Measurements from ENCODE around the gene GXYLT1. TPM values are rescaled to one million over a fixed set of nuclear protein-coding genes. Genes with fewer than 3 reads are reported as not detected.

The GXYLT1 gene
- total RNA-seq, 2 donors from 2014 or later = 5.6 to 9.6 TPM

DNA sequence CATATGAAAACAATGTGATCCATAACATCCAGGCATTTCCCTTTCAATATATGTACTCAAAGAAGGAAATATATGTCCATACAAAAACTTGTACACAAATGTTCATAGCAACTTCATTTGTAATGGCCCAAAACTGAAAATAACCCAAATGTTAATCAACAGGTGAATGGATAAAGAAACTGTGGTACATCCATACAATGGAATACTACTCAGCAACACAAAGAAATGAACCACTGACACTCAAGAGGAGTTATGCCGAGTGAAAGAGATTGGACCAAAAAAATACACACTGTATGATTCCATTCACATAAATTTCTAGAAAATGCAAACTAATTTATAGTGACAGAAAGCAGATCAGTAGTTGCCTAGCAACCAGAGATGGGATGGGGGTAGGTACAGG is 30.3 kb upstream of the GXYLT1 start:
- intact Hi-C loops (cut with DNase I) = no loop called here
- Histone ChIP-seq H3K36me3 (replicated peaks in 1 of 2; ENCODE audit: insufficient read depth in 1 of 2, low read depth in 2 of 2) (no peaks in the 10 kb centered on the region), H3K4me1 (no peaks in the 10 kb centered on the region), H3K9me3 (no peaks in the 10 kb centered on the region), H3K27me3 (no peaks in the 10 kb centered on the region), H3K27ac (no peak overlapping the region), H3K4me3 (no peak overlapping the region)
- WGBS, 2 donors = 88 to 100% methylated on average over 1 of the region's 1 CpG
- no peak for ATAC-seq
- TF ChIP-seq CTCF (IDR thresholded peaks at IDR 0.05) (no peak), POLR2A (IDR thresholded peaks at IDR 0.05) (no peak)
- no peak for DNase-seq

DNA sequence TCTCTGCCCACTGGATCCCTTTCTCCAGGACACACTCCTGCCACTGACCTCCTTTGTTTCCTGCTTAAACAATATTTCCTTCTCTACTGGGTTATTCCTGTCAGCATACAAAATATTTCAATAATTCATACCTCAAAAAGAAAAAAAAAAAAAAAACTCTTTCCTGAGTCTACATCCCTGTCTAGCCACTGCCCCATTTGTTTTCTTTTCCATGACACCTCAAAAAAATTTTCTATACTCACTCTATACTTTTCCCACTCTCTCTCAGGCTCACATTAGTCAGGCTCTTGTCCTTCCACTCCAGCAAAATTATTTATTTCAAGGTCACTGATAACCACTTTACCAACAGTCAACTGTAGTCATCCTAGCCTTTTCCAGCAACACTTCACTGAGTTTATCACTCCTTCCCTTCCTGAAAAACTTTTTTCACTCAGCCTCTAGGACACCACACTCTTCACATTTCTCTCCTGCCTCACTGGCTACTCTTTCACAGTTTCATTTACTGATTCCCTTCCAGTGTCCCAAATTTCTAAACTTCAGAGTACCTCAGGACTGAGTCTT is 29.4 kb upstream of the GXYLT1 start:
- Histone ChIP-seq H3K9me3 (no peaks in the 10 kb centered on the region), H3K36me3 (replicated peaks in 1 of 2; ENCODE audit: insufficient read depth in 1 of 2, low read depth in 2 of 2) (no peaks in the 10 kb centered on the region), H3K27ac (no peak overlapping the region), H3K27me3 (no peaks in the 10 kb centered on the region), H3K4me3 (no peak overlapping the region), H3K4me1 (no peaks in the 10 kb centered on the region)
- DNase-seq = no peak
- no peak for TF ChIP-seq POLR2A (IDR thresholded peaks at IDR 0.05)
- TF ChIP-seq CTCF (IDR thresholded peaks at IDR 0.05) = no peak
- no peak for ATAC-seq
- intact Hi-C loops (cut with DNase I) = no loop called here

DNA sequence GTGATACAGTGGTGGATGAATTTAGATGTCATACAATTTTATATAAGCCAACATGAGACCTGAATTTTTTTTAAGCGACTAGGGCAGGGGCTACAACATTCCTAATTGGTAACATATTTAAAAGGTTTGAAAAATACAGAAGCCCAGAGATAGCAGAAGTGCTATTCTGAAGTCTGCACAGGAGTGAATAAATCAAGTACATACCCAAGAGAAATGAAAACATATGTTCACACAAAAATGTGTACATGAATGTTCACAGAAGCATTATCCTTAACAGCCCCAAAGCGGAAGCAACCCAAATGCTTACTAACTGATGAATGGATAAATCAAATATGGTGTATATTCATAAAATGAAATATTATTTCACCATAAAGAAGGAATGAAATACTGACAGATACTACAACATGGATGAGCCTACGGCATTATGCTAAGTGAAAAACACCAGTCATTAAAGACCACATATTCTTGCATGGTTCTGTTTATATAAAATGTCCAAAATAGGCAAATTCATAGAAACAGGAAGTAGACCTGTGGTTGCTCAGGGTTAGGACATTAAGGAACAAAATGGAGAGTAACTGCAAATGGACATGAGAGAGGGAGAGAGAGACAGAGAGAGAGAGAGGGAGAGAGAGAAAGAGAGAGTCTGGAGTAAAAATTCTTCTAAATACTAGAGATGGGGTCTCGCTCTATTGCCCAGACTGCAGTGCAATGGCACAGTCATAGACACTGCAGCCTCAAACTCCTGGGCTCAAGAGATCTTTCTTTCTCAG is 28.0 kb upstream of the GXYLT1 start:
- intact Hi-C loops (cut with DNase I) = no loop called here
- H3K36me3 ChIP-seq (replicated peaks in 1 of 2; ENCODE audit: insufficient read depth in 1 of 2, low read depth in 2 of 2) = no peaks in the 10 kb centered on the region
- WGBS, 2 donors = 87 to 93% methylated on average over 4 of the region's 4 CpGs

DNA sequence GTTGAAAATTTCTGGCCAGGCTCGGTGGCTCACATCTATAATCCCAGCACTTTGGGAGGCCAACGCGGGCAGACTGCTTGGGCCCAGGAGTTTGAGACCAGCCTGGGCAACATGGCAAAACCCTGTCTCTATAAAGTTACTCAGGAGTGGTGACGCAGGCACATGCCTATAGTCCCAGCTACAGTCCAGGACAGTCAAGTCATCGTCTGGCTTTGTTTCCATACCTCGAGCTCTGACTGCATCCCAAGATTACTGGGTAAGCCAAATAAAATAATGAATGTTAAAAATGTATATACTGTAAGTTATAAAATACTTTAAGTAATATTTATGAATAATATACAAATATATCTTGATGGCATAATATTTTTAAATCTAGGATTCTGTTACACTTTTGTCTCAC is 23.0 kb upstream of the GXYLT1 start:
- H3K27ac ChIP-seq = no peak overlapping the region
- 97 to 99% methylated on average over 6 of the region's 6 CpGs for whole genome bisulfite sequencing, 2 donors
- ATAC-seq (no peak), DNase-seq (no peak)
- no peaks in the 10 kb centered on the region for H3K27me3 ChIP-seq
- intact Hi-C loops (cut with DNase I) = no loop called here
- H3K36me3 ChIP-seq (replicated peaks in 1 of 2; ENCODE audit: insufficient read depth in 1 of 2, low read depth in 2 of 2) = no peaks in the 10 kb centered on the region
- H3K4me3 ChIP-seq = no peak overlapping the region
- peaks cover 13% of the 10 kb centered on the region for H3K4me1 ChIP-seq
- TF ChIP-seq CTCF (IDR thresholded peaks at IDR 0.05) = no peak
- TF ChIP-seq POLR2A (IDR thresholded peaks at IDR 0.05) = no peak
- H3K9me3 ChIP-seq = no peaks in the 10 kb centered on the region

More for the DNA sequence above, 28.0 kb upstream of the GXYLT1 start:
- no peak for ATAC-seq
- no peak for DNase-seq
- no peak overlapping the region for H3K27ac ChIP-seq
- H3K27me3 ChIP-seq = no peaks in the 10 kb centered on the region
- TF ChIP-seq CTCF (IDR thresholded peaks at IDR 0.05) (no peak), POLR2A (IDR thresholded peaks at IDR 0.05) (no peak)
- H3K9me3 ChIP-seq = no peaks in the 10 kb centered on the region
- H3K4me1 ChIP-seq = no peaks in the 10 kb centered on the region
- H3K4me3 ChIP-seq = no peak overlapping the region

GRCh38 chr12:42166501-42166900 is 21.8 kb upstream of the GXYLT1 start:
- ATAC-seq = no peak

More at GRCh38 chr12:42166501-42166900, 21.8 kb upstream of the GXYLT1 start:
- Histone ChIP-seq H3K4me1 (peaks cover 17% of the 10 kb centered on the region), H3K36me3 (replicated peaks in 1 of 2; ENCODE audit: insufficient read depth in 1 of 2, low read depth in 2 of 2) (no peaks in the 10 kb centered on the region), H3K4me3 (no peak overlapping the region), H3K27me3 (no peaks in the 10 kb centered on the region), H3K27ac (no peak overlapping the region), H3K9me3 (no peaks in the 10 kb centered on the region)
- no peak for DNase-seq
- TF ChIP-seq POLR2A (IDR thresholded peaks at IDR 0.05) (no peak), CTCF (IDR thresholded peaks at IDR 0.05) (no peak)
- intact Hi-C loops (cut with DNase I) = no loop called here

All from body of pancreas (tissue), 4 donors.